Muscle of leg (tissue), 16 donors: ENCODE data around the gene IFI27L2. TPM values are rescaled to one million over a fixed set of nuclear protein-coding genes. Genes with fewer than 3 reads are reported as not detected.

Experiments used
- DNase-seq: peaks from one replicate; pipeline ENCODE4 v3.0.0; 2013
- H3K27ac ChIP-seq: one replicate; pipeline ENCODE4 v1.5.1; 2013; ENCODE audit warnings: mild to moderate bottlenecking, low read length, control low read depth
- H3K27me3 ChIP-seq: one replicate; pipeline ENCODE4 v1.6.1; 2013; ENCODE audit warnings: low read length; ENCODE audit not compliant: control insufficient read depth, insufficient read depth
- H3K36me3 ChIP-seq: one replicate; pipeline ENCODE4 v1.6.1; 2013; ENCODE audit warnings: low read length; ENCODE audit not compliant: control insufficient read depth, insufficient read depth
- H3K4me1 ChIP-seq: one replicate; pipeline ENCODE4 v1.6.1; 2013; ENCODE audit warnings: low read length; ENCODE audit not compliant: control insufficient read depth, insufficient read depth
- H3K4me3 ChIP-seq: one replicate; pipeline ENCODE4 v1.5.1; 2013; ENCODE audit warnings: low read length, control low read depth
- H3K9me3 ChIP-seq: replicated peaks from 2 replicates; pipeline ENCODE4 v1.6.1; 2013; ENCODE audit warnings: low read depth, low read length; ENCODE audit not compliant: control insufficient read depth
- WGBS: methylation state at CpG from one replicate; pipeline ENCODE4 v1.1.5; 2013; ENCODE audit warnings: missing lambda C conversion rate; ENCODE audit not compliant: insufficient coverage; 5-methylcytosine and 5-hydroxymethylcytosine counted together
- long read RNA-seq, 11 donors: transcript quantifications; one replicate each; lab custom pipeline, GENCODE V29; 2026
- polyA plus RNA-seq, 8 donors: library from polyadenylated mRNA; unstranded; fragments of 120-200 nt; gene quantifications; one replicate each; pipeline versions ENCODE4 v1.2.1 to v1.2.3, GENCODE V29; 2013; ENCODE audit warnings: inconsistent platforms in 1 of 8, low replicate concordance in 1 of 8; ENCODE audit not compliant: insufficient read length in 8 of 8, insufficient read depth in 1 of 8
- total RNA-seq: library from RNA; stranded (reverse); fragments of 120-200 nt; gene quantifications from one replicate; pipeline ENCODE4 v1.2.4, GENCODE V29; 2013

IFI27L2 gene, protein sequence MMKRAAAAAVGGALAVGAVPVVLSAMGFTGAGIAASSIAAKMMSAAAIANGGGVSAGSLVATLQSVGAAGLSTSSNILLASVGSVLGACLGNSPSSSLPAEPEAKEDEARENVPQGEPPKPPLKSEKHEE
- total RNA-seq (21.9 TPM), polyA plus RNA-seq (10 to 100 TPM; 11.9 to 24.6 (median 16.8) TPM)
- long read RNA-seq, donor 1, transcript IFI27L2-201 (4 exons, 511 nt): major isoform, 5 of 7 reads
- long read RNA-seq, donor 1, partial matches to known transcripts: 0 of 7 reads
- long read RNA-seq, donor 1, other reads (novel, unspliced or antisense): 0 of 7 reads
- long read RNA-seq, donor 2: 0 reads
- long read RNA-seq, donor 3, transcript IFI27L2-201 (4 exons, 511 nt): major isoform, 9 of 10 reads
- long read RNA-seq, donor 3, partial matches to known transcripts: 0 of 10 reads
- long read RNA-seq, donor 3, other reads (novel, unspliced or antisense): 0 of 10 reads
- long read RNA-seq, donor 4, transcript IFI27L2-201 (4 exons, 511 nt): major isoform, 9 of 12 reads
- long read RNA-seq, donor 4, partial matches to known transcripts: 0 of 12 reads
- long read RNA-seq, donor 4, other reads (novel, unspliced or antisense): 0 of 12 reads
- long read RNA-seq, donor 5, transcript IFI27L2-201 (4 exons, 511 nt): major isoform, 24 of 33 reads
- long read RNA-seq, donor 5, transcript IFI27L2-204 (3 exons, 516 nt): minor isoform, 5 of 33 reads
- long read RNA-seq, donor 5, partial matches to known transcripts: 0 of 33 reads
- long read RNA-seq, donor 5, other reads (novel, unspliced or antisense): 0 of 33 reads
- long read RNA-seq, donor 6, transcript IFI27L2-201 (4 exons, 511 nt): major isoform, 19 of 25 reads
- long read RNA-seq, donor 6, transcript IFI27L2-204 (3 exons, 516 nt): minor isoform, 6 of 25 reads
- long read RNA-seq, donor 6, partial matches to known transcripts: 0 of 25 reads
- long read RNA-seq, donor 6, other reads (novel, unspliced or antisense): 0 of 25 reads
- long read RNA-seq, donor 7, transcript IFI27L2-201 (4 exons, 511 nt): major isoform, 10 of 16 reads
- long read RNA-seq, donor 7, partial matches to known transcripts: 0 of 16 reads
- long read RNA-seq, donor 7, other reads (novel, unspliced or antisense): 0 of 16 reads
- long read RNA-seq, donor 8, transcript IFI27L2-201 (4 exons, 511 nt): major isoform, 11 of 14 reads
- long read RNA-seq, donor 8, partial matches to known transcripts: 0 of 14 reads
- long read RNA-seq, donor 8, other reads (novel, unspliced or antisense): 0 of 14 reads
- long read RNA-seq, donor 9, transcript IFI27L2-201 (4 exons, 511 nt): major isoform, 5 of 13 reads
- long read RNA-seq, donor 9, partial matches to known transcripts: 0 of 13 reads
- long read RNA-seq, donor 9, other reads (novel, unspliced or antisense): 0 of 13 reads
- long read RNA-seq, donor 10, transcript IFI27L2-201 (4 exons, 511 nt): major isoform, 15 of 25 reads
- long read RNA-seq, donor 10, partial matches to known transcripts: 5 of 25 reads
- long read RNA-seq, donor 10, other reads (novel, unspliced or antisense): 0 of 25 reads
- long read RNA-seq, donor 11, transcript IFI27L2-204 (3 exons, 516 nt): minor isoform, 10 of 22 reads
- long read RNA-seq, donor 11, transcript IFI27L2-201 (4 exons, 511 nt): major isoform, 11 of 22 reads
- long read RNA-seq, donor 11, partial matches to known transcripts: 0 of 22 reads
- long read RNA-seq, donor 11, other reads (novel, unspliced or antisense): 0 of 22 reads

DNA sequence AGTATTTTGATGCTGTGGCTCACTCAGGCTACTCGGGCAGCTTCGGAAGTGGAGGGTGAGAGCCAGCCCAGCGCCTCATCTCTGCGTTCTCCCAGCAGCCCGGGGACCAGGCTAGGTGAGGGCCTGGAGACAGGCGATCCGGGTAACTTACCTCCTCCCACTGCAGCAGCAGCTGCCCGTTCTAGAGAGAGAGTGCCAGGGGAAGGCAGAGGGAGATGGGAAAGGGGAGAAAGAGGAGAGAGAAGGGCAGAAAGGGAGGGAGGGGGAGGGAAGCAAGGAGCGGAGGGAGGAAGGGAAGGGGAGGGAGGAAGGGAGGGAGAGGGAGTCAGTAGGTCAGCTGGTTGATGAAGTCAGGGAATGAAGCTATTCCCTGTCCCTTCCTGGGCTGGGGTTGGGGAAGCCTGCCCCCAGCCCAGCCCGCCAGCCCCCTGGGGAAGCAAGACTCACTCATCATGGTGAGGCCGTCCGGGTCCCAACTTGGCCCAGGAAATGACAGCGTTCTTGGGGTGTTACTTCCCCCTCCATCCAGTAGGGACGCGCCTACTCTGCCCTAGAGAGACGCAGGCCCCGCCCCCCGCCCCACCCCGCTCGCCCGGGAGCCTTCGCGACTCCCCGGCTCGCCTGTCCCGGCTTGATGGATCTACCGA, at the start of gene IFI27L2:
TSS of gene IFI27L2 (minus strand) at position 494 of the 647 bp plus-strand sequence. CDS start at position 454, 40 bp downstream.
- 0% methylated on average over 14 of the region's 27 CpGs for WGBS
- peaks cover 2% of the 10 kb centered on the region for H3K4me1 ChIP-seq
- no peaks in the 10 kb centered on the region for H3K36me3 ChIP-seq
- DNase-seq: peak; percentile 88
- no peaks in the 10 kb centered on the region for H3K9me3 ChIP-seq
- H3K27ac ChIP-seq: peak within 1 kb of the TSS; percentile 69
- H3K4me3 ChIP-seq: peak within 1 kb of the TSS; percentile 41
- H3K27me3 ChIP-seq: no peaks in the 10 kb centered on the region

DNA sequence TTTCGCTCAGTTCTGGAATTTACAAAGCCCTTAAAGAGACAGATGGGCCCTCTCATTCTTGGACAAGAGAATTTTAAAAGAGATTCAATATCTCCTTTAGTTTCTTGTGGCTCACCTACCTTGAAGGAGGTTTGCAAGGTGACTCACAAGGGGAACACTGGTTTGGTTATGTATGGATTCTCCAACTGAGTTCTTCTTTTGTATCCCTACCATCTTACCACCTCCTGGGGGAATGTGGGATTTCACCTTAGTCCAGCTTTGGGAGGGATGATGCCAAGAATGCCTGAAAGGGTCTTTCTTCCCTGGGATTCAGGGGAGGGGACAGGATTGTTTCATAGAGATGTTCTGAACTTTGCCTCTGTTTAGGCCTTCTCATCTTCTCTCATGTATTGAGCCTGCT, 48.4 kb upstream of the IFI27L2 start:
- Histone ChIP-seq H3K4me1 (peaks cover 16% of the 10 kb centered on the region), H3K9me3 (no peaks in the 10 kb centered on the region), H3K27ac (no peak overlapping the region), H3K4me3 (no peak overlapping the region), H3K36me3 (no peaks in the 10 kb centered on the region), H3K27me3 (peaks cover 27% of the 10 kb centered on the region)
- no CpG with 5 or more reads among the region's 1 CpG for whole genome bisulfite sequencing
- no peak for DNase-seq

DNA sequence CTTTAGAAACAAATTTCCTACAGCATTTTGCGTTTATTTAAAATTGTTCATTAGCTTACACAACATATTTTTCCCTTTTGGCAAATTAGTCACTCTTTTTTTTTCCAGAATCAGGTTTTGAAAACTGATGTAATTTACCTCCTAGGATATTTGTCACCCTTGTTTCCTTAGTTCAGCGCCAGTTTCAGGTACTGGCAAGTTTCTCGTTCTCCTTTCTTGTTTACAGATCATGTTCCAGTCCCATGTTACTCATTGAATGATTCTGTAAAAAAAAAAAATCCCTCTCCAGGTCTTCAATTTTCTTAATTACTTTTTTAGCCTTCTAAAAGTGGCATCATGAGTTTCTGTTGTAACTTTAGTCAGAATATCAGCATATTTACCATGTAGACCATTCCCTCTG, 47.4 kb upstream of the IFI27L2 start:
- no peaks in the 10 kb centered on the region for H3K36me3 ChIP-seq
- H3K9me3 ChIP-seq: no peaks in the 10 kb centered on the region
- WGBS: no CpG with 5 or more reads among the region's 3 CpGs
- DNase-seq: no peak
- H3K27me3 ChIP-seq: peaks cover 27% of the 10 kb centered on the region
- H3K4me1 ChIP-seq: peaks cover 16% of the 10 kb centered on the region
- H3K27ac ChIP-seq: no peak overlapping the region
- no peak overlapping the region for H3K4me3 ChIP-seq

DNA sequence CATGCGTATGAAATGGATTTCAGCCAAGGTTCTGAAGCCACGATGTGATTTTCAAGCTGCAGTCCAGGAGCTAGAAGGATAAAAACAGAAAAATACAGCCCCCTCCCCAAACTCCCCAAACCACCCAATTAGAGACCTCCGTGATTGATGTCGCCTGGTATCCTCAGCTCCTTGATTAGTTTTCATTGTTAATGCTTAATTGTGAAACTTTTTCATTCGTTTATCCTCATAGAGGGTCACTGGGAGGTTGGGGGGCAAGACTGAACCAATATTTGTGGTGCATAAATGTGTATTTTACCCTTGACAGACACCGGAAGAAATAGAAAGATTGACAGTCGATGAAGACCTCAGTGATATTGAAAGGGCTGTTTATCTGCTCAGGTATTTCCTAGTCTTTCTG, 46.3 kb upstream of the IFI27L2 start:
- no peak overlapping the region for H3K4me3 ChIP-seq
- H3K9me3 ChIP-seq: no peaks in the 10 kb centered on the region
- WGBS: 16% methylated on average over 3 of the region's 7 CpGs
- DNase-seq: no peak
- no peaks in the 10 kb centered on the region for H3K36me3 ChIP-seq
- H3K27me3 ChIP-seq: peaks cover 34% of the 10 kb centered on the region
- H3K4me1 ChIP-seq: peaks cover 16% of the 10 kb centered on the region
- no peak overlapping the region for H3K27ac ChIP-seq

DNA sequence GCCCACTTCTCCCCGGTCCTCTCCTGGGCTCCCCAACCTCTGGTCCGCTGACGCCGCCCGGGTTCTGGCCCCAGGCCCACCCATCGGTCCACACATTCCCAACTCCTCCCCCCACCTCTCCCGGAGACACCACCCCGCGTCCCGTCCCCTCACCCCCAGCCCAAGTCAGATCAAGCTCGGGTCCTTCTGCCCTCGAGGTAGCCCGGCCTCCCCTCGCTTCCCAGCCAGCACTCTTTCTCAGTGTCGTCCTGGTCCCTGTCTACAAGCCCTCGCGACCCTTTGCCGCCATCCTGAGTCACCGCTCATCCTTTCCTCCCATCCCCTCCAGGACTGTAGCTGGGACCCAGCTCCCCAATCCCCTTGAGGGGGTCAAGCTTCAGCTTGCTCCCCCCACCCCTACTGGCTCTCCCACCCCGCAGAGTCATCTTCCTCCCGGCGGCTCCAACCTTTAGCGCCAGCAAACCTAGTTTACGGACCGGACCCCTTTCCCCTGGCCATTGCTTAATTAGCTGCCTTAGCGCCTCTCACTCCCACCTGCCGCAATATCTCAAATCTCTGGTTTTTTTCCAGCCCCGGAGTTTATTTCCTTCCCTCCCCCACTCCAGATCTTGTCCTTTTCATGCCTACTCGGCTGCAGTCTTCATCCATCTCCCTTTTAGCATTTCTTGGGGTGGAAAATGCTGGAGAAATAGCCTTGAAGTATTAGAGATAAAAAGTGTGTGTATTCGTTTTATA, 45.8 kb upstream of the IFI27L2 start:
- DNase-seq: peak; percentile 11
- no peaks in the 10 kb centered on the region for H3K9me3 ChIP-seq
- under 1% methylated on average over 27 of the region's 30 CpGs for WGBS

DNA sequence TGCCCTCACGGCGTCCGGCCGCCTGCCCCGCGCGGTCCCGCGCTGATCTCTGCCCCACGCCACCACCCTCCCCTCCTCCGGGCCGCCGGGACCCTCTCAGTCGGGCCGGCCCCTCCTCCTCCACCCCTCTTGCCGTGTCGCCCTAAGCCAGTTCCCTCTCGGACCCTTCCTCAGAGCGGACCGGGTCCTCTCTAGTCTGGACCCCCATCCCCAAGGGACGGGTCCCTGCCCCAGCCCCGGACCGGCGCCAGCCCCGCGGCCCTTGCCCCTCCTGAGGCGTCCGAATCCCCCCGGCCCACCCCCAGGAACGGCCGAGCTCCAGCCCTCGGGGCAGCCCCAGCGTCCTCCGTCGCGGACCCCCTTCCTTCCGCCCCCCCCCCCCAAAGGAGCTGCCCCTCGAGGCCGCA, 45.2 kb upstream of the IFI27L2 start:
- no peak for DNase-seq
- Histone ChIP-seq H3K9me3 (no peaks in the 10 kb centered on the region), H3K27me3 (peaks cover 38% of the 10 kb centered on the region), H3K4me3 (peak overlapping the region; percentile 30), H3K36me3 (no peaks in the 10 kb centered on the region), H3K27ac (no peak overlapping the region), H3K4me1 (peaks cover 16% of the 10 kb centered on the region)
- WGBS: under 1% methylated on average over 31 of the region's 39 CpGs

More for the DNA sequence above, 45.8 kb upstream of the IFI27L2 start:
- H3K27me3 ChIP-seq: peaks cover 35% of the 10 kb centered on the region
- no peak overlapping the region for H3K27ac ChIP-seq
- peaks cover 16% of the 10 kb centered on the region for H3K4me1 ChIP-seq
- no peak overlapping the region for H3K4me3 ChIP-seq
- no peaks in the 10 kb centered on the region for H3K36me3 ChIP-seq

DNA sequence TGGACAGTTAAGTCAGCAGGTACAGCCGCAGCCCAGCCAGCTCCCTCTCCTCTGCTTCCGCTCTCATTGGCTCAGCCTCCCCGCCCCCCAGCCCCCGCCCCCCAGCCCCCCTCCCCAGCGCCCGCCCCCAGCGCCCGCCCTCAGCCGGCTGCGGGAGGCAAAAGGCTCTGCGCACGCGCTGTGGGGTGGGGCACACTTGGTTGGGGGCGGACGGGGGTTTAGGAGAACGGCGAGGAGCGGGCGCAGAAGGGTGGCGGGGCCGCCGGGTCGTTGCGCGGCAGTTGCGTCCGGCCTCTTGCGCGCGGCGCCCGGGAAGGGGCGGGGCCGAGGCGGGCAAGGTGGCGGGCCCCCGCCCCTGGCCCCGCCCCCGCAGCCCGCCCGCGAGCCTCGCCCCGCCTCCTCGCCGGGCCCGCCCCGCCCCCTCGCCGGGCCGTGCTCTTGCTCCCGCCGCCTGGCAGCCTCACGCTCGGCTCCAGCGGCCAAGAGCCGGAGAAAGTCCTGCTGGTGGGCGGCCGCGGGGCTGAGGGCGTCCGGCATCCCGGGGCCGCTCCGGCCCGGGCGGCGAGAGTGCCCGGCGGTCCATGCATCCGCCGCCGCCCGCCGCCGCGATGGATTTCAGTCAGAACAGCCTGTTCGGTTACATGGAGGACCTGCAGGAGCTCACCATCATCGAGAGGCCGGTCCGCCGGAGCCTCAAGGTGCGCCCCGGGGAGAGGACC, 44.6 kb upstream of the IFI27L2 start, which contains the start of gene PPP4R4:
TSS of gene PPP4R4 (plus strand) at position 438 of the 719 bp plus-strand sequence. CDS start at position 582, 144 bp downstream.
- DNase-seq: peak; percentile 88
- H3K27ac ChIP-seq: no peak within 1 kb of the TSS
- H3K36me3 ChIP-seq: no peaks in the 10 kb centered on the region
- WGBS: under 1% methylated on average over 69 of the region's 84 CpGs
- H3K4me1 ChIP-seq: peaks cover 16% of the 10 kb centered on the region
- peaks cover 38% of the 10 kb centered on the region for H3K27me3 ChIP-seq
- no peaks in the 10 kb centered on the region for H3K9me3 ChIP-seq
- peak within 1 kb of the TSS; percentile 64 for H3K4me3 ChIP-seq

DNA sequence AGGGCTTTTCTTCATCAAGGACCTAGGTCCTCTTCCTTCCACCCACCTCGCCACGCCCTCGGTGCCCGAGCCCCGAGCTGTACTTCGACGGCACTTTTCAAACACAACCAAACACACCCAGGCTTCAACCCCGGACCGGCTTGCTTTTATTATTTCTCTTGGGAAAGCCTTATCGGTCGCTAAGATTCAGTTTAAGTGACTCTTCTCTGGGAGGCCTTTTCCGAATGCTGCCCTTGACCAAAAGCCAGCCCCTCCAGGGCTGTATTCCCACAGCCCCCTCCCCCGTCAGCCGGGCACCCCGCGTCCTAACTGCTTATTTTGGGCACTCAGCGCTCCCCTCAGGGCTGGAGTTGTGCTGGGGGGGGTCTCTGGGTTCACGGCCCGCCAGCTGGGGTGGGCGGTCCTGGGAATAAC, 44.1 kb upstream of the IFI27L2 start:
- DNase-seq: no peak
- Histone ChIP-seq H3K27me3 (peaks cover 38% of the 10 kb centered on the region), H3K4me1 (peaks cover 16% of the 10 kb centered on the region), H3K36me3 (no peaks in the 10 kb centered on the region), H3K9me3 (no peaks in the 10 kb centered on the region), H3K4me3 (peak overlapping the region; percentile 64), H3K27ac (no peak overlapping the region)
- WGBS: 2% methylated on average over 12 of the region's 20 CpGs
